Trophoblast cell (in vitro differentiated cells and primary cell): ENCODE data around the gene MYL6.
"Not testable (repeated sequence)": the region's sequence is repeated elsewhere in the genome, so short reads cannot be mapped to it uniquely, and the experiment has no call there.

Experiments used
- DNase-seq, 2 donors: peaks; one replicate each; pipeline ENCODE4 v3.0.0-alpha.2; 2016
- H2AFZ ChIP-seq: 2 replicates; pipeline ENCODE4 v1.6.1; 2013; ENCODE audit warnings: low read length, moderate library complexity, mild to moderate bottlenecking; ENCODE audit not compliant: insufficient read depth, poor library complexity
- H2AK5ac ChIP-seq: 2 replicates; pipeline ENCODE4 v1.6.1; 2013; ENCODE audit warnings: mild to moderate bottlenecking, low read length
- H2BK120ac ChIP-seq: 2 replicates; pipeline ENCODE4 v1.6.1; 2013; ENCODE audit warnings: low read length, mild to moderate bottlenecking, moderate library complexity; ENCODE audit not compliant: insufficient read depth, poor library complexity
- H2BK12ac ChIP-seq: 2 replicates; pipeline ENCODE4 v1.6.1; 2013; ENCODE audit warnings: mild to moderate bottlenecking, low read length, moderate library complexity
- H2BK5ac ChIP-seq: 2 replicates; pipeline ENCODE4 v1.6.1; 2013; ENCODE audit warnings: low read length, low read depth, moderate library complexity, mild to moderate bottlenecking; ENCODE audit not compliant: poor library complexity
- H3K14ac ChIP-seq: 2 replicates; pipeline ENCODE4 v1.6.1; 2013; ENCODE audit warnings: mild to moderate bottlenecking, low read length
- H3K18ac ChIP-seq: 2 replicates; pipeline ENCODE4 v1.6.1; 2013; ENCODE audit warnings: mild to moderate bottlenecking, low read length
- H3K23ac ChIP-seq: 2 replicates; pipeline ENCODE4 v1.6.1; 2013; ENCODE audit warnings: low read length
- H3K27ac ChIP-seq: 2 replicates; pipeline ENCODE4 v1.5.1; 2013; ENCODE audit warnings: low read depth, mild to moderate bottlenecking, inconsistent platforms, low read length, moderate library complexity
- H3K27me3 ChIP-seq: 2 replicates; pipeline ENCODE4 v1.6.1; 2013; ENCODE audit warnings: inconsistent platforms, mild to moderate bottlenecking, low read length, moderate library complexity; ENCODE audit not compliant: insufficient read depth
- H3K36me3 ChIP-seq, 2 experiments: 1 replicate in 1 of 2; 2 replicates in 1 of 2; pipeline ENCODE4 v1.6.1; 2013; ENCODE audit warnings: low read length in 2 of 2, mild to moderate bottlenecking in 2 of 2, moderate library complexity in 1 of 2; ENCODE audit not compliant: insufficient read depth in 2 of 2, control insufficient read depth in 1 of 2
- H3K4ac ChIP-seq: 2 replicates; pipeline ENCODE4 v1.6.1; 2013; ENCODE audit warnings: low read depth, mild to moderate bottlenecking, low read length, moderate library complexity
- H3K4me1 ChIP-seq, 2 experiments: 1 replicate in 1 of 2; 2 replicates in 1 of 2; pipeline ENCODE4 v1.6.1; 2013; ENCODE audit warnings: low read length in 2 of 2, mild to moderate bottlenecking in 2 of 2, moderate library complexity in 1 of 2; ENCODE audit not compliant: insufficient read depth in 2 of 2, control insufficient read depth in 1 of 2
- H3K4me2 ChIP-seq: 2 replicates; pipeline ENCODE4 v1.6.1; 2013; ENCODE audit warnings: inconsistent platforms, mild to moderate bottlenecking, low read length, moderate library complexity
- H3K4me3 ChIP-seq: 2 replicates; pipeline ENCODE4 v1.5.1; 2013; ENCODE audit warnings: mild to moderate bottlenecking, low read depth, low read length, inconsistent platforms
- H3K79me1 ChIP-seq: one replicate; pipeline ENCODE4 v1.6.1; 2013; ENCODE audit warnings: low read length
- H3K79me2 ChIP-seq: 2 replicates; pipeline ENCODE4 v1.6.1; 2013; ENCODE audit warnings: low read length, mild to moderate bottlenecking; ENCODE audit not compliant: control insufficient read depth, insufficient read depth, poor library complexity
- H3K9ac ChIP-seq: 2 replicates; pipeline ENCODE4 v1.6.1; 2013; ENCODE audit warnings: mild to moderate bottlenecking, low read length
- H3K9me3 ChIP-seq: 2 replicates; pipeline ENCODE4 v1.6.1; 2013; ENCODE audit warnings: low read depth, mild to moderate bottlenecking, control low read depth, inconsistent platforms, low read length; ENCODE audit not compliant: insufficient read depth
- H4K12ac ChIP-seq: 2 replicates; pipeline ENCODE4 v1.6.1; 2013; ENCODE audit warnings: low read depth, mild to moderate bottlenecking, low read length, moderate library complexity
- H4K8ac ChIP-seq: 2 replicates; pipeline ENCODE4 v1.6.1; 2013; ENCODE audit warnings: low read depth, mild to moderate bottlenecking, low read length, moderate library complexity
- H4K91ac ChIP-seq: one replicate; pipeline ENCODE4 v1.6.1; 2013; ENCODE audit warnings: low read depth, mild to moderate bottlenecking, low read length, moderate library complexity
- WGBS: extraction: QIAGEN DNeasy Blood & Tissue Kit; methylation state at CpG from one replicate; pipeline ENCODE4 v1.1.7; 2013; ENCODE audit warnings: missing lambda C conversion rate; ENCODE audit not compliant: insufficient read length, insufficient coverage; ENCODE audit errors: extremely low coverage; 5-methylcytosine and 5-hydroxymethylcytosine counted together

Gene MYL6

GRCh38 chr12:56156464-56157200 is 1.5 kb upstream of the MYL6 start:
- WGBS: no CpG with 5 or more reads among the region's 21 CpGs
- not testable (repeated sequence) for DNase-seq, H3K18ac ChIP-seq, H3K23ac ChIP-seq, H4K12ac ChIP-seq, H3K4me3 ChIP-seq, H2AFZ ChIP-seq, H4K8ac ChIP-seq, H2BK5ac ChIP-seq, H2BK120ac ChIP-seq, H4K91ac ChIP-seq, H2BK12ac ChIP-seq, H3K9me3 ChIP-seq, H3K4ac ChIP-seq, H3K14ac ChIP-seq, H3K9ac ChIP-seq, H3K27me3 ChIP-seq, H2AK5ac ChIP-seq
- Histone ChIP-seq H3K4me2 (peak overlapping the region; percentile 71), H3K36me3 (peaks cover 31 to 41% of the 10 kb centered on the region in 2 experiments), H3K79me1 (peaks cover 24% of the 10 kb centered on the region), H3K27ac (peak overlapping the region; percentile 67), H3K79me2 (peaks cover 19% of the 10 kb centered on the region), H3K4me1 (peaks cover 33% of the 10 kb centered on the region in 2 experiments)

- Histone ChIP-seq H3K27me3 (no peaks in the 10 kb centered on the region), H3K9ac (peak overlapping the region; percentile 44)
- no CpG with 5 or more reads among the region's 45 CpGs for WGBS
Observed at GRCh38 chr12:56157201-56158028, 744 bp upstream of the MYL6 start.

GRCh38 chr12:56158926-56159461 is 835 bp downstream of the MYL6 start:
- peak overlapping the region; percentile 83 for H3K4me2 ChIP-seq
- peaks cover 46 to 60% of the 10 kb centered on the region in 2 experiments for H3K36me3 ChIP-seq
- peak overlapping the region; percentile 72 for H3K27ac ChIP-seq
- peak overlapping the region; percentile 99 for H3K14ac ChIP-seq
- H3K27me3 ChIP-seq: no peaks in the 10 kb centered on the region
- peak overlapping the region; percentile 100 for H3K4ac ChIP-seq
- WGBS: no CpG with 5 or more reads among the region's 6 CpGs
- H2AFZ ChIP-seq: no peak overlapping the region
- H4K8ac ChIP-seq: peak overlapping the region; percentile 95
- peak overlapping the region; percentile 100 for H3K9ac ChIP-seq
- H2BK120ac ChIP-seq: peak overlapping the region; percentile 92
- H3K79me2 ChIP-seq: peaks cover 19% of the 10 kb centered on the region
- H3K4me3 ChIP-seq: peak overlapping the region; percentile 96
- H2BK5ac ChIP-seq: peak overlapping the region; percentile 97
- H2BK12ac ChIP-seq: no peak overlapping the region
- H2AK5ac ChIP-seq: peak overlapping the region; percentile 60
- no peak overlapping the region for H3K23ac ChIP-seq
- H3K18ac ChIP-seq: no peak overlapping the region
- peaks cover 15% of the 10 kb centered on the region for H3K79me1 ChIP-seq
- H3K9me3 ChIP-seq: peaks cover 4% of the 10 kb centered on the region
- H4K12ac ChIP-seq: peak overlapping the region; percentile 58
- peak; percentile 57 to 63 for DNase-seq
- peak overlapping the region; percentile 21 for H4K91ac ChIP-seq
- peaks cover 24 to 25% of the 10 kb centered on the region in 2 experiments for H3K4me1 ChIP-seq

More at GRCh38 chr12:56157201-56158028, 744 bp upstream of the MYL6 start:
- Histone ChIP-seq H3K4me3 (peak overlapping the region; percentile 55), H2BK5ac (peak overlapping the region; percentile 27), H3K9me3 (peaks cover 4% of the 10 kb centered on the region), H3K4me1 (peaks cover 31 to 32% of the 10 kb centered on the region in 2 experiments), H2BK12ac (no peak overlapping the region), H3K79me2 (peaks cover 19% of the 10 kb centered on the region), H4K12ac (peak overlapping the region; percentile 2), H2BK120ac (peak overlapping the region; percentile 24), H3K4me2 (peak overlapping the region; percentile 71), H3K4ac (peak overlapping the region; percentile 34), H4K8ac (peak overlapping the region; percentile 44), H3K27ac (peak overlapping the region; percentile 67), H3K23ac (no peak overlapping the region), H2AK5ac (no peak overlapping the region), H3K18ac (peak overlapping the region; percentile 28), H3K36me3 (peaks cover 38 to 48% of the 10 kb centered on the region in 2 experiments), H3K79me1 (peaks cover 19% of the 10 kb centered on the region), H3K14ac (peak overlapping the region; percentile 27), H4K91ac (peak overlapping the region; percentile 50), H2AFZ (peak overlapping the region; percentile 26)
- DNase-seq: peak; percentile 93 to 95

- peak overlapping the region; percentile 15 for H3K14ac ChIP-seq
- no peak overlapping the region for H2BK120ac ChIP-seq
- H2AK5ac ChIP-seq: peak overlapping the region; percentile 15
- H3K27ac ChIP-seq: peak overlapping the region; percentile 72
- peaks cover 4% of the 10 kb centered on the region for H3K9me3 ChIP-seq
- H2AFZ ChIP-seq: no peak overlapping the region
- H3K36me3 ChIP-seq: peaks cover 52 to 61% of the 10 kb centered on the region in 2 experiments
- no peak for DNase-seq
- H3K9ac ChIP-seq: peak overlapping the region; percentile 79
- no CpG with 5 or more reads among the region's 8 CpGs for WGBS
- H4K91ac ChIP-seq: peak overlapping the region; percentile 22
- H2BK5ac ChIP-seq: no peak overlapping the region
- H3K4ac ChIP-seq: peak overlapping the region; percentile 100
- no peaks in the 10 kb centered on the region for H3K27me3 ChIP-seq
- no peak overlapping the region for H2BK12ac ChIP-seq
- peak overlapping the region; percentile 96 for H3K4me3 ChIP-seq
- peaks cover 19% of the 10 kb centered on the region for H3K79me2 ChIP-seq
- no peak overlapping the region for H4K8ac ChIP-seq
- H3K4me2 ChIP-seq: peak overlapping the region; percentile 83
- H3K23ac ChIP-seq: no peak overlapping the region
- peak overlapping the region; percentile 41 for H4K12ac ChIP-seq
- H3K18ac ChIP-seq: no peak overlapping the region
- peaks cover 15% of the 10 kb centered on the region for H3K79me1 ChIP-seq
- H3K4me1 ChIP-seq: peaks cover 23 to 24% of the 10 kb centered on the region in 2 experiments
Observed at GRCh38 chr12:56159482-56160192, 1.5 kb downstream of the MYL6 start.
